Stimulated activated CD8-positive, alpha-beta memory T cell treated with anti-CD3 and anti-CD28 coated beads, Interleukin-2, amount 100 ng/mL, for 48 hours (primary cell): Measurements from ENCODE around the gene CADM4.
"Not testable (repeated sequence)": the region's sequence is repeated elsewhere in the genome, so short reads cannot be mapped to it uniquely, and the experiment has no call there.

Experiments
- DNase-seq, 2 donors: peaks; one replicate each; pipeline ENCODE4 v3.0.0-alpha.2; 2020; ENCODE audit warnings: low read depth in 2 of 2

The CADM4 gene

GRCh38 chr19:43664018-43664417 is 24.4 kb upstream of the CADM4 start:
- DNase-seq: no peak

DNA sequence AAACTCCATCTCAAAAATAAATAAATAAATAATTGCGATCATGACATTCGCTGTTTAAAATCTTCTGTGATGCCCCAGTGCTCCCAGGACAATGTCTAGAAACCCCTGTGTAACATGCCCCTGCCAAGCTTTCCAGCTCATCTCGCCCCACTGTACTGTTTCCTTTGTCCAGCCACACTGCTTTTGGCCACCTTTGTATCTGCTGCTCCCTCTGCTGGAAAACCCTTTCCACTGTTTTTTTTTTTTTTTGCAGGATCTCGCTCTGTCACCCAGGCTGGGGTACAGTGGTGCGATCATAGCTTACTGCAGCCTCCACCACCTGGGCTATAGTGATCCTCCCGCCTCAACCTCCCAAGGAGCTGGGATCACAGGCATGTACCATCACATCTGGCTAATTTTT is 22.8 kb upstream of the CADM4 start:
- no peak for DNase-seq

DNA sequence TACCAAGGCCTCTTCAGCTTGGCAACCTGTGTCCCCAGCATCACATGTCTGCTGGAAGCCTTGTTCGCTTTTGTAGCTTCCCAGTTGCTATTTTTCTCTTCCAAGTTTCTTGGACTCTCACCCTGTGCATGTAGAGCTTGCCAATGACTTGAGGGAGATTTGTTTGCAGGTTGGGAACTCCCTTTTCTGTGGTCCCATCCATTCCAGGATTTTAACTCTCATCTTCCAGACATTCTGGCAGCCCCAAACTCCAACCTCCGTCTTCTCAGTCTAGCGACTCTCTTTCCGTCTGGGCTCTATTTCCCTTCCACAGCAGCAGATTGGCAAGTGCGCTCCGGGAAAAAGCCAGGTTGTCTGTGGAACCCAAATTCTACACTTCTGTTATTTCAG is 21.3 kb upstream of the CADM4 start:
- DNase-seq: no peak

- DNase-seq: no peak
These were observed 20.8 kb upstream of the CADM4 start for GRCh38 chr19:43660301-43660970.

- no peak for DNase-seq
These were observed 18.8 kb upstream of the CADM4 start for GRCh38 chr19:43658494-43658893.

DNA sequence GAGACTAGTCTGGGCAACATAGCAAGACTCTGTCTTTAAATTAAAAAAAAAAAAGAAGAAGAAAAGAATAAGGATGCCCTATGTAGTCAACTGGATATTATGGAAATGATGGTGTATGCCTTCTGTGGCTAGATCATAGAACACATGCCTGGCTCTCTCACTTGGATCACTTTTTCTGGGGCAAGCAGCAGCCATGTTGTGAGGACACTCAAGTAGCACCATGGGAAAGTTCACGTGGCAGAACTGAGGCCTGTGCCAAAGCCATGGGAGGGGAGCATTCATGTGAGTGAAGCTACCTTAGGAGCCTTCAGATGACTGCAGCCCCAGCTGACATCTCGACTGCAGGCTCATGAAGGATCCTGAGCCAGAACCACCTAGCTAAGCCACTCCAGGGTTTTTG is 18.4 kb upstream of the CADM4 start:
- DNase-seq: no peak

- no peak for DNase-seq
These were observed 16.8 kb upstream of the CADM4 start for GRCh38 chr19:43656436-43656835.

- DNase-seq: no peak
These were observed 12.9 kb upstream of the CADM4 start for GRCh38 chr19:43652546-43652874.

GRCh38 chr19:43651758-43652545 is 12.3 kb upstream of the CADM4 start:
- DNase-seq: peak in 1 of 2 donors; percentile 26

- not testable (repeated sequence) for DNase-seq
These were observed 10.6 kb upstream of the CADM4 start for GRCh38 chr19:43650276-43650675.

GRCh38 chr19:43649514-43649913 is 9.9 kb upstream of the CADM4 start:
- DNase-seq: no peak

DNA sequence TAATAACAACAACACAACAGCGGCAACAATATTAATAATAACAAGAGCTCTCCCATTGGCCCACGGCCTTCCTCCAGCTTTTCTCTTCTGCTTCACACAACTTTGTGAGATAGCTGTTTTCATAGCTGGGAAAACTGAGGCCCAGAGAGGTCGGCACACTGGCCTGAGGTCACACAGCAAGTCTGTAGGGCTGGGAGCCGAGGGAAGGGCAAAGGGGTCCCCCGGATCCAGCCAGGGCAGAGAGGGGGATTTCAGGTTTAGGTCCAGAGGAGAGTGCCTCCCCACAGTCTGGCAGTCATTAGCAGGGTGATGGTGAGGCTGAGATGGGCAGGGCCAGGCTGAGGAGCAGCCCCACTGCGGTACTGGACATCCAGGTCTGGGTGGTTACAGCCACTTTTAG is 9.0 kb upstream of the CADM4 start:
- DNase-seq: no peak

- no peak for DNase-seq
These were observed 4.5 kb upstream of the CADM4 start for GRCh38 chr19:43644181-43644580.

GRCh38 chr19:43643326-43643725 is 3.7 kb upstream of the CADM4 start:
- DNase-seq: no peak

DNA sequence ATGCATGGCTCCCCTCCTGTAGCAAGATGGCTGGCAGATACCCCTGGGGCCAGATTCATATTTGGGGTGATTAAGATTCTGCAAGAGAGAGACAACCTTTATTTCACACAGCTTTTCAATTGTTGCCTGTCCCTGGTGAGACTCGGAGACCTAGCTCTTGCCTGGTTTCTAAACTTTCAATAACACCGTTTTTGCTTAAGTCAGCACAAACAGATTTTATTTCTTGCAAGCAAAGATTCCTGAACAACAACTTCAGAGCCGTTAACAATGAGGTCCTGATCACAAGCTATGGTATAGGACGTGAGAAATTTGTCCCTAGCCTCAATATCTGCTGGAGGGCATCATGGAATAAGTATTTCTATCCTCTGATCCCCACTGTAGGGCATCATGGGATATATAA is 2.9 kb upstream of the CADM4 start:
- DNase-seq: no peak

DNA sequence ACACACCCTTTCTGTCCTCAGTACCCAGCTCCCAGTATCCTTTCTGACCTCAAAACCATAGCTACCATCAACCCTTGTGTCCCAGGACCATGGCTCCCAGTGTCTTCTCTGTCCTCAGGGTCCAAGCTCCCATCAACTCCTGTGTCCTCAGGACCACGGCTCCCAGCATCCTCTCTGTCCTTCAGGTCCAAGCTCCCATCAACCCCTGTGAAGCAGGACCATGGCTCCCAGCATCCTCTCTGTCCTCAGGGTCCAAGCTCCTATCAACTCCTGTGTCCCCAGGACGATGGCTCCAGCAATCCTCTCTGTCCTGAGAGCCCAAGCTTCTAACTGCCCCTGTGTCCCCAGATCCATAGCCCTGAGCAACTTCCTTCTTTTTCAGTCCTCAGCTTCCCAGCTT is 1.7 kb upstream of the CADM4 start:
- DNase-seq: no peak

DNA sequence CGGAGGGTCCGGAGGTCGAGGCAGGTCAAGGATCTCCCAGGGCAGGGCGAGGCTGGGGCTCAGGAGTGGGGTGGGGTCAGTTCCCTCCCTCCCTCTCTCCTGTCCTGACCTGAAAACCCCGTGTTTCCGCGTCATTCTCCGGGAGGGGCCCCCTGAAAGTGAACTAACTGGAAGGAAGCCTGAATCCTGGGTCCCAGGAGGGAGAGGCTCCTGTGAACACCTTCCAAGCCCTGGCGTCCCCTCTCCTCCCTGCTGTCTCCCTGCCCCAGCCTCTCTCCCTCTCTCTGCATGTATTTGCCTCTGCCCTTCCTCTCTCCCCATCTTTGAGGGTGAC is 741 bp upstream of the CADM4 start:
- no peak for DNase-seq

DNA sequence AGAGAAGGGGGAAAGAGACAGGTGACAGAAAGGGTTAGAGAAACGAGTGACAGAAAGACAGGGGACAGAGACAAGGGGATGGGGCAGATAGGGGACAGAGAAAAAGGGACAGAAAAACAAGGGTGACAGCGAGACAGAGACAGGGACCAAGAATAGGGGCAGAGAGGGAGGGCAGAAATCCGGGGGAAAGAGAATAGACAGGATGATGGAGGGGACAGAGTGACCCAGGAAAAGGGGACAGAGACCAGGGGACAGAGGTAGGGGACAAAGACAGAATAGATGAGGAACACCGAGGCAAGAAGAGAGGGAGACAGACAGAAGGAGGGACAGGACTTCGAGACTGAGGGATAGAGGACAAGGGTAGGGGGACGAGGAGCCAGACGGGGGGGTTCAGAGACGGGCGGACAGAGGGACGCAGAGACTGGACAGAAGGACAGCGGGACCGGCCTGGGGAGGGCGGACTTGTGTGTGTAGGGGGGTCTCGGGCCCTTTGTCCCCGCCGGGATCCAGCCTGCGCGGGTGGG is 593 bp downstream of the CADM4 start:
- DNase-seq: no peak

DNA sequence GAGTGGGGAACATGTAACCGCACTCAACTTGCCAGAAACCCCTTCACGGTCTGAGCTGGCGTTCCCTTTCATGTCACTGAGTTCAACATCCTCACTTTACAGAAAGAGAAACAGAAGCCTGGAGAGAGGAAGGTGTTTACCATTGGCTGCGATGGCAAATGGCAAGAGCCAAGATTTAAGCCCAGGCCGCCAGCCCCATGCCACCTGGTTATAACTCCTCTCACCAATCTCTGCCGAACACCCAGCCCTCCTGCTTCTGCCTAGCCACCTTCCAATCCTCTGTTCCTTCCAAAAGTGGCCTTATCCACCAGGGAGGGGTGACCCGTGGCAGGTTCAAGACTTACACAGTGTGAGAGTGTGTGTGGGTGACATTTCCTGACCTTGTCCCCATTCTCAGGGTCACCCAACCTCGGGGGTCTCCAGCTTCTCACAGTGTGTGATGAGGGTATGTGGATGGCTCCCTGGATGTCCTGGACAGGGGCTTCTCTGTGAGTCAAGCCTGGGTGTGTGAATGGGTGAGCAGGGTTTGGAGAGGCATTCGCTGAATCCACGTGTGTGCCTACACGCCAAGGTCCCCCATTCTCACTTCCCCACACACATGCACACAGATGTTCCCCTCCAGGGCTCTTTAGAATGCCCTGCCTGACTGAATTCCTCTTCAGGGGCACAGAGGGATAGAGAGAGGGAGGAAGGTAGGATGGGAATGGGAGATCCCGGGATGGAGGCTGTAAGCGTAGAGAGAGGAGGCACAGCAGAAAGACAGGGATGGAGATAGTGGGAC is 1.2 kb downstream of the CADM4 start:
- no peak for DNase-seq

GRCh38 chr19:43636121-43636683 is 3.4 kb downstream of the CADM4 start:
- DNase-seq: no peak

GRCh38 chr19:43635561-43635940 is 4.1 kb downstream of the CADM4 start:
- not testable (repeated sequence) for DNase-seq

- no peak for DNase-seq
These were observed 4.6 kb downstream of the CADM4 start for GRCh38 chr19:43634872-43635560.
